ENCODE results near the gene KIN.
"Not testable (repeated sequence)": the region's sequence is repeated elsewhere in the genome, so short reads cannot be mapped to it uniquely, and the experiment has no call there.

The KIN gene

DNA sequence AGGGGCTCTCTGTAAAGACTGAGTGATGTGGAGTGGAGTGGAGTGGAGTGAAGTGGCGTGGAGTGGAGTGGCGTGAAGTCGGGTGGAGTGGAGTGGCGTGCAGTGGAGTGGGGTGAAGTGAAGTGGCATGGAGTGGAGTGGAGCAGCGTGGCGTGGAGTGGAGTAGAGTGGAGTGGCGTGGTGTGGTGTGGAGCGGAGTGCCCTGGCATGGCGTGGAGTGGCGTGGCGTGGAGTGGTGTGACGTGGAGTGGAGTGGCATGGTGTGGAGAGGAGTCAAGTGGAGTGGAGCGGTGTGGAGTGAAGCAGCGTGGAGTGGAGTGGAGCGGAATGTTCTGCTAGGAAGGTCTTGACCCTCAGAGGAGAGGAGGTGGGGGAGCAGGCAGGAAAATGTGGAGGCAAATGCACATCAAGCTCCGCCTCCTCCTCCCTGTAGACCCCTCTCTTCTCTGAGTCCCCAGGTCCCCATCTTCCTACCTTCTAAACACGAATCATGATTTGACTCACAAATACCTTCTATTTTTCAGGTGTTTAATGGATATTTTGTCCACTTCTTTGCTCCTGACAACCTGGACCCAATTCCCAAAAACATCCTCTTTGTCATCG lies 64.8 kb downstream of the KIN start:
- no peak for DNase-seq

DNA sequence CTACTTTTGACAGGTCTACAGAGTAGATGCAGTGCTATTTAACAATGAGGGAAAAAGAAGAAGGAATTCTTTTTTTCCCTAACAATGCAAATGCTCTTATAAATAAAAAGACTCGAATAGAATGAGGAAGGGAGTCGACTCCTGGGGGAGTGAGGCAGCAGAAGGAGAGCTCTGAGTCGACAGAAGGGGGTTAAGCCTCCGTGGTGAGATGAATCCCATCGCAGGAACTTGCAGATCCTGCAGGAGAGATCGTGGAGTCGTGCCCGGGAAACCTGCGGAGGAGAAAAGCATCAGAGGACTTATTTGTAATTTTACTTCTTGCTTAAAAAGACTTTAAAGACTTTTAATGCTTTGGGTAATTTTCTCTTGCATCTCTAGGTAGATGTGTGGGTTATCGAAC lies 67.3 kb downstream of the KIN start:
- DNase-seq, result no peak

DNA sequence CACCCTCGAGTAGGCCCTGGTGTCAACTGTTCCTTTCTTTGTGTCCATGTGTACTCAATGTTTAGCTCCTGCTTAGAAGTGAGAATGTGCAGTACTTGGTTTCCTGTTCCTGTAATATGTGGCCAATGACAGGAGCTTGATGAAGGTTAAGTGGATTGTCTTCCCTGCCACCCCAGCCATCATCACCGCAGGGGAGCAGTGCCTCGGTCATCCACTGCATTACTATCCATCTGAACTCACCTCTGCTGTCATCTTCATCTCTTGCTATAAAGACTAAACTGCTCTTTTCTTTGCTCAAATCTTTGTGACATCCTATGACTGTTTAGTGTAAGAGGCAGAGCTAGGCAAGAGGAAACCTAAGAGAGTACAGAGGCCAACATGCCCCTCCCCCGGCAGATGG lies 69.1 kb downstream of the KIN start:
- DNase-seq, result no peak

DNA sequence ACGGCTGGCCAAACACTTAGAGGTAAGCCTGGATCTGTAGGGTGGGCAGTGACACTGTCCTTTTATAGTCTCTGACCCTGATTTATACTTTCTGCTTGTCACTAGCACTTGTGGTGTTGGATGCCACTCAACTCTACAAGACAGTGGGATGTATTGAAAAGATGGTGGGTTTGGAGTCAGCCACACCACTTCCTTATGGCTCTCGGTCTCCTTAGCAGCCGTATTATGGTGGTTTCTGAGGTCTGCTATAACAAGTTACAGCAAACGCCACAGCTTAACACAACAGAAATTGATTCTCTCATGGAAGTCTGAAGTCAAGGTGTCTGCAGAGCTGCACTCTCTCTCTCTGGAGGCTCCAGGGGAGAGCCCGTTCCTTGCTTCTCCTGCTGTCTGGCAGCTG lies 70.0 kb downstream of the KIN start:
- DNase-seq, result no peak

DNA sequence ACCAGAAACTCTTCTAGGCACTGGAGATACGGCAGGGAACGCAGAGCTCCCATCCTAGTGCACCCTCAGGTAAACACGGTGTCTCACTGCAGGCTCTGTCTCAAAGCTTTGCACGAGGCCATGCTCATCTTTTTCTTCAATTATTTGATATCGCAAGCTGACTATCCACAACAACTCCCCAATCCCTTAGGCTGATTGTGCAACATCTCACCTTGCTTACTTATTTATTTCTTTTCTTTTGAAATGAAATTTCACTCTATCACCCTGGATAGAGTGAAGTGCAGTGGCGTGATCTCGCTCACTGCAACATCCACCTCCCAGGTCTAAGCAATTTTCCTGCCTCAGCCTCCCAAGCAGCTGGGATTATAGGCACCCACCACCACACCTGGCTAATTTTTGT lies 72.3 kb downstream of the KIN start:
- no peak for DNase-seq

DNA sequence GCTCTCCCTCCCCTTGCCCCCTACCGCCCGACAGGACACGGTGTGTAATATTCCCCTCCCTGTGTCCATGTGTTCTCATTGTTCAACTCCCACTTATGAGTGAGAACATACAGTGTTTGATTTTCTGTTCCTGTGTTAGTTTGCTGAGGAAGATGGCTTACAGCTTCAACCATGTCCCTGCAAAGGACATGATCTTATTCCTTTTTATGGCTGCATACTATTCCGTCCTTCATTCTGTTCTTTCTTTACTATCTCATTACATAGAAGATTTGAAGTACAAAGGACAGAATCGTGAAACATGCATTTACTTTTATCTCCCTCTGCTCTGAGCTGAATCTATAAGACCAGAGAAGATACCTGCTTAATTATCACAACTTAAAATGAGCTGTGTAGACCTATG lies 76.7 kb downstream of the KIN start:
- not testable (repeated sequence) for DNase-seq

DNA sequence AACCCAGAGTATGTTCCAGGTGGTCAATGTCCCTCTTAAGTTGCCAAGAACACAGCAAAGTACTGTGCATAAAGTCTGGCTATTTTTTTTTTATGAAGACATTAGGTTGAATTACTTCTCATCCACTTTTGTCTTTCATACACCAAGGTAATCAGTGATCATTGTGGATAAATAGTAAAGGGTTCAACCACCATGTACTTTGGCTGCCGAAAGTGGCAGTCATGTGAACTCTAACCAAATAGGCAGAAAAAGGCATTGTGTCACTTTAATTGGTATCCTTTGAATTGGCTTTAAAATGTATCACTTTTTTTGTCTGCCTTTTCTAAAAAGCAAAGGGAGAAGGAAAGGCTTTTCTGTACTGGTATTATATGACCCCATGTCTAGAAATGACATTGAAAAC lies 77.3 kb downstream of the KIN start:
- no peak for DNase-seq

DNA sequence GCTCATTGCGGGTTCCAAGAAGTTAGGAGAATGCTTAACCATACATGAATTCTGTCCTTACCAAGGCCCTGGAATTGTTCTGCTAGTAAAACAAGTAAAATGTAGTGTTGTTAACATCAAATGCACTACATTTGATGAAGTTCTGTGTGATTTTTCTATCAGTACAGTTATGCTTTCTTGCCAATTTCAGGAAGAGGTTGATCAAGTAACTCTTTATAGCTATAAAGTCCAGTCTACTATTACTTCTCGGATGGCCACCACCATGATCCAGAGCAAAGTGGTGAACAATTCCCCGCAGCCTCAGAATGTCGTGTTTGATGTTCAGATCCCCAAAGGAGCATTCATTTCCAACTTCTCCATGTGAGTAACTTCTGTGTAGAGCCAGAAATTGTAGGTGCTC lies 79.0 kb downstream of the KIN start:
- DNase-seq, result no peak

DNA sequence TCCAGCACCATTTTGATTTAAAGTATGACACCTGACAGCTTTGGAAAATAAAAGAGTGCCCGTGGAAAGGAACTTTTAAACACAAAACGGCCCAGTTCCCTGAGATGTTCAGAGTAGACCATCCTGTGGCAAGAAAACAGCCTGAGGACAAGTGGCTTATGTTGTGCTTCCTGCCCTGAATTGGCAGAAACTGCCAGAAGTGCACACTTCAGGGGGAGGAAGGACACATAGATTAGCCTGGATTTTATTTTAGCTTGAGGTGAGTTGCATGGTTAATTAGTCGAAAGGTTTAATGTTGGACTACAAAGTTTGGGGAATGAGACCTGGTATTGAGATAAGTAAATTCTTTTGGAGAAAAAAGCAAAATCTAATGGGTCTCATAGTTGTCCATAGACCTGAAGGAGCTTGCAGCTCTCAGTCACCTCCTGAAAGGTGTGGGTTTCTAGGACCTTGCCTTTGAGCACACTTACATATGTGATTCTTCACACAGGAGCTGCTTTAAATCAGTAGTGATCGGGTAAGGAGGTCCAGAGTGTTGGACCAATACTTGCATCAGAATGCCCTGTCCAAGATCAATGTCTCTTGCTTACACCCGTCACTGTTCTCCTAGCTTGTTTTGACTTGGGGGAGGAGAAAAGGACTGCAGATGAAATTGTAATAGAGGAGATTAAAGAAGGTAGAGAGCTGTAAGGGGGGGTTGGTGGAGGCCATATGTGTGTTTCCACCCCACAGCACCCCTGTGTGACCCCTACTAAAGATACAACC lies 79.8 kb downstream of the KIN start:
- DNase-seq, result no peak

DNA sequence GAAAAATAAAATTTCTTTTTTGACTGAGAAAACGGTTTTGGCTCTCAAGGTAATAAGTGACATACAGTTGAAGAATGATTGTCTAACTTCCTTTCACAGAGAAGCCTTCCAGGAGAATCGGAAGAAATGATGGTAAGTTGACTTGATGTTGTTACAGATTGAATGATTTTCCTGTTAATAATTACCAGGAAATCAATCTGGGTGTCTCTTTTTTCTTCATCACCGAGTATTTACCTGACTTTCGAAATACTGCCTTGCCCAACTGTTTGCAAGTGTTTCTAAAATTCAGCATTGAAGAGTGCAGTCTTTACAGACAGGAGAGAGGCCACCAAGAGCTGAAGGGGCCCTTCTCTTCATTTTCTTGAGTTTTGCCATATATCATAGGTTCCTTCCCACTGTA lies 80.7 kb downstream of the KIN start:
- no peak for DNase-seq

DNA sequence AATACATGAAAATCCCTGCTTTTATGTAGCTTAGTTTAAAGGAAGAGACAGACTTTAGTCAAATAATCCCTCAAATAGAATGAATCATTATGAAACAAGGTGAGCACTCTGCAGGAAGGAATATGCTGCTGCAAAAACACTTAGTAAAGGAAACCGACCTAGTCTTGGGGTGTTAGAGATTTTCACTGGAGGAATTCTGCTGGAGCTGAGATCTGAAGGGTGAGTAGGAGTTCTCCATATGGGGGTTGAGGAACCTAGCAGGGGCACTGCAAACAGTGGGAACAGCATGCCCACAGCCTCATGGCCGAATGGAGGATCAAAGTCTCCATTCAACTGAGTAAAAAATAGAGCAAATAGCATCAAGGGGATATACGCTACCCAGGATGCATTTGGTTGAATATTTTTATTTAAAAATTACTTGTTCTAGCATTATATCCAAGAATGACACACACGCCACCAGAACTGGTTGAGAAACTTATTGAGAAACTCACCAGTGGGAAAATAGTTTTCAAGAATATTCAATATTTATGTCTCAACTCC lies 81.2 kb downstream of the KIN start:
- DNase-seq, result no peak

DNA sequence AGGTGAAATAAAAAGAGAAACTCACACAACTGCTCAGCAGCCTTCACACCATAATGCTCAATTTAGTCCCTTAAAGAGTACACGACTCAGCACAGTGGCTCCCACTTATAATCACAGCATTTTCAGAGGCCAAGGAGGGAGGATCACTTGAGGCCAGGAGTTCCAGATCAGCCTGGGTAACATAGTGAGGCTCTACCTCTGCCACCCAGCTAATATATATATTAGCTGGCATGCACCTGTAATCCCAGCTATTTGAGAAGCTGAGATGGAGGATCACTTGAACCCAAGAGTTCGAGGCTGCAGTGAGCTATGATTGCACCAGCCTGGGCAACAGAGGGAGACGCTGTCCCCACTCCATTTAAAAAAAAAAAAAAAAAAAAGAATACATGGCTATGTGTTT lies 82.5 kb downstream of the KIN start:
- no peak for DNase-seq

DNA sequence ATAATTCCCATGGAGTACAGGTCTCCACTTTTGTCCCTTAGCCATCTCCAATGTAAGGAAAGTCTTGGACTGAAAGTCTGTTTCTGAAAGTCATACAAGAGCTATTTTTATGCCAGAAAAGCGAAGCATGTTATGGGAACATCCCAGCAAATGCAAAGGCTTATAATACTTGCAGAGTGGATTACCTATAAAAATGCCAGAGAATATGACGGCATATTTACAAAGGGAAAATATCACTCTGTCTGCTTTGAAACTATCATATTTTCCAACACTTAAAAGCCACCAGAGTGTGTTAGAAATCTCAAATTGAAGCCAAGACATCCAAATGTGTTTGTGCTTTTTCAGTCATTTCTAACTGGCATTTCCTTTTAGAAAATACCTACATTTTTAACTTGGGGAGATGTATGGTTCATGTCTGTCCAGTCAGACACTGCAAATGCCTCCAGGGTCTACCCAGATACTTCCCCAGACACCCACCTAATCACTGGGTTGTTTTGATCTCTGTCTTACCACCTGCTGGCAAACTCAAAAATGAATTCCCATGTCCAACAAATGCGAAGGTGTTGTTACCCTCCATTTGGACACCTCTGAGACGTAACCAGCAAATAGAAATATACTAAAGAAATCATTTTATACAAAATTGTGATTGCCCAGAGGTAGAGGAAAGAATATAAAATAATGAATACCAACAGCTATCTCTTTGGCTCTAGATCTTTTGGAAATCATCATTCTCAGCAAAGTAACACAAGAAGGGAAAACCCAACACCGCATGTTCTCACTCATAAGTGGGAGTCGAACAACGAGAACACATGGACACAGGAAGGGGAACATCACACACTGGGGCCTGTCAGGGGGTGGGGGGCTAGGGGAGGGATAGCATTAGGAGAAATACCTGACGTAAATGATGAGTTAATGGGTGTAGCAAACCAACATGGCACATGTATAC lies 83.4 kb downstream of the KIN start:
- DNase-seq, result no peak

DNA sequence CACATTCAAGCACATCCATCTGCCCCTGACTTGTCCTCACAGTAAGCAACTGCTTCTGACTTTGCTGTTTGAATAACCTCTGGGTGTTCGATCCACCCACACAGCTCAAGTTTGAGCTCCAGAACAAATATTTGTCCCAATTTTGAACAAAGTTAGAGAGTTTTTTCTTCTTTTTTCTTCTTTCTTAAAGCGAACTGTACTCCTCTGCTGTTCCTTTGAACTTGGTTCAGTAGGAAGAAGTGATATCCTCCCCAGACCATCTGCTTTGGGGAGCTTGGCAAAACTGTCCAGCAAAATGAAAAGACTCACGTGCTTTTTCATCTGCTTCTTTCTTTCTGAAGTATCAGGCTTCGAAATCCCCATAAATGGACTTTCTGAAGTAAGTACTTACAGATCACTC lies 84.7 kb downstream of the KIN start, which contains the start of gene ITIH2:
Gene ITIH2 (plus strand): TSS at position 177 of the 400 bp plus-strand sequence. CDS start 119 bp downstream, at position 296.
- DNase-seq, result no peak

DNA sequence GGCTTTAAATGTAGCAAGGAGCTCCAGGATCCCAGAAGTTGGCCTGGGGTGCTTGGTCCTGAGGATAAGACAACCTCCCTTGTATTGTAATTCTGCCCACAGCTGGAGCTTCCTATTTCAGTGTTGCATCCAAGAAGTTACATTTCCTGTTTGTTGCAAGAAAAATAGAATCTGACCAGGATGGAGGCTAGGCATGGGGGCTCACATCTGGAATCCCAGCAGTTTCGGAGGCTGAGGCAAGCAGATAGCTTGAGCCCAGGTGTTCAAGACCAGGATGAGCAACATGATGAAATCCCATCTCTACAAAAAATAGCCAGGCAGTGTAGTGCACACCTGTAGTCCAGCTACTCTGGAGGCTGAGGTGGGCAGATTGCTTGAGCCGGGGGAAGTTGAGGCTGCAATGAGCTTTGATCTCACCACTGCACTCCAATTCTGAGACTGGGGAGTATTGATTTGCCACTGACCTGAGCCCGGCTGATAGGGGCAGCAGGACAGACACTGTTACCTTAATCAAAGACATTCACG lies 85.4 kb downstream of the KIN start:
- no peak for DNase-seq

DNA sequence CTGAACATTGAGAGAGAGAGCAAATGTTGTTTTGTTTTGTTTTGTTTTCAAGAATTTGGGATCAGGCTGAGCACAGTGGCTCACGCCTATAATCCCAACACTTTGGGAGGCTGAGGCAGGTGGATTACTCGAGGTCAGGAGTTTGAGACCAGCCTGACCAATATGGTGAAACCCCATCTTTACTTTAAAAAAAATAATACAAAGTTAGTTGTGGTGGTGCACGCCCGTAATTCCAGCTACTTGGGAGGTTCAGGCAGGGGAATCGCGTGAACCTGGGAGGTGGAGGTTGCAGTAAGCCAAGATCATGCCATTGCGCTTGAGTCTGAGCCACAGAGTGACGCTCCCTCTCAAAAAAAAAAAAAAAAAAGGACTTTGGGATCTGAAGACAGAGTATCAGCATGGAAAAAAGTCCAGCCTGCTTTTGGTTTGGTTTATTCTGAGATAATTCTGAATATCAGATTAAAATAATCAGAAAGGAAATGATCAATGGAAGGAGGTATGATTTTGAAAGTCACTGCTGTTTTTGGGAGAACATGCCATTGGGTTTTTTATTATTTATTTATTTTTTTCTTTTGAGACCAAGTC lies 86.5 kb downstream of the KIN start:
- DNase-seq, result no peak
